A549 (cell line): ENCODE measurements around the gene TAS2R50. TPM values are rescaled to one million over a fixed set of nuclear protein-coding genes. Genes with fewer than 3 reads are reported as not detected.

ENCODE experiments used
- ATAC-seq, 2 experiments: fragments of 200-7000 bp in 1 of 2; fragments of >200 bp in 1 of 2; cut with Nextera tagmentation in 1 of 2; cut with Tn5 transposase in 1 of 2; 3 replicates each; pipeline versions ENCODE4 v1.8.0 to v1.9.1; 2018 to 2020; ENCODE audit warnings: mild to moderate bottlenecking in 1 of 2, moderate library complexity in 1 of 2
- CTCF ChIA-PET: fragments of 300-600 bp; sonication (Branson Sonifier 250); formaldehyde crosslinking; extraction: SDS; loops from one replicate; lab custom pipeline; 2021; ENCODE audit warnings: antibody characterized with exemption, inconsistent platforms; lab: Yijun Ruan, JAX
- POLR2A ChIA-PET: fragments of 350-600 bp; formaldehyde crosslinking; extraction: SDS; loops from one replicate; lab custom pipeline; 2021; ENCODE audit warnings: antibody characterized with exemption, inconsistent platforms; lab: Yijun Ruan, JAX
- DNase-seq, 2 experiments: peaks; one replicate each; pipeline versions ENCODE4 v3.0.0 to v3.0.0-alpha.2; 2011 to 2016; ENCODE audit warnings: low read depth in 1 of 2, low spot score in 1 of 2
- FAIRE-seq: peaks from 2 replicates; lab custom pipeline; 2011; peaks lifted over from hg19 to GRCh38; lab: Jason Lieb, UNC
- H3K27ac ChIP-seq, 2 experiments: fragments of >200 bp; sonication (Bioruptor Twin); formaldehyde crosslinking; 3 replicates each; pipeline ENCODE4 v1.5.1; 2016 to 2017
- H3K4me1 ChIP-seq: fragments of >200 bp; sonication (Bioruptor Twin); formaldehyde crosslinking; 3 replicates; pipeline ENCODE4 v1.6.1; 2016
- H3K4me2 ChIP-seq: fragments of >200 bp; sonication (Bioruptor Twin); formaldehyde crosslinking; 3 replicates; pipeline ENCODE4 v1.6.1; 2016
- H3K4me3 ChIP-seq: fragments of >200 bp; sonication (Bioruptor Twin); formaldehyde crosslinking; 3 replicates; pipeline ENCODE4 v1.5.1; 2016
- H3K9me3 ChIP-seq: fragments of >200 bp; sonication (Bioruptor Twin); formaldehyde crosslinking; 3 replicates; pipeline ENCODE4 v1.6.1; 2016
- BHLHE40 ChIP-seq: IDR thresholded peaks from 2 replicates; pipeline ENCODE4 v1.6.1; 2012; ENCODE audit warnings: low read depth, low read length, inconsistent platforms
- CEBPB ChIP-seq, 2 experiments: fragments of >200 bp in 1 of 2; sonication (Bioruptor Twin) in 1 of 2; formaldehyde crosslinking in 1 of 2; IDR thresholded peaks; 2 replicates each; pipeline ENCODE4 v1.6.1; 2012 to 2016
- CHD4 ChIP-seq: fragments of 200-600 bp; sonication (generic); IDR thresholded peaks from 2 replicates; pipeline ENCODE4 v1.6.1; 2016; ENCODE audit warnings: antibody characterized with exemption, mild to moderate bottlenecking, borderline replicate concordance
- EHF ChIP-seq: fragments of 250-450 bp; sonication (Bioruptor Pico); IDR thresholded peaks from 2 replicates; pipeline ENCODE4 v1.5.0; 2020; ENCODE audit warnings: mild to moderate bottlenecking
- FOSL2 ChIP-seq, 2 experiments: fragments of 450-650 bp in 1 of 2; fragments of >200 bp in 1 of 2; sonication (Bioruptor Twin) in 1 of 2; formaldehyde crosslinking; IDR thresholded peaks; 2 replicates each; pipeline versions ENCODE4 v1.5.0 to v1.6.1; 2016 to 2020; ENCODE audit warnings: mild to moderate bottlenecking in 1 of 2, moderate library complexity in 1 of 2
- GATA3 ChIP-seq: IDR thresholded peaks from 2 replicates; pipeline ENCODE4 v1.6.1; 2012; ENCODE audit warnings: borderline replicate concordance
- HDAC2 ChIP-seq: fragments of 200-600 bp; sonication (generic); IDR thresholded peaks from 2 replicates; pipeline ENCODE4 v1.6.1; 2016
- HES2 ChIP-seq: fragments of >200 bp; sonication (Bioruptor Twin); formaldehyde crosslinking; IDR thresholded peaks from 2 replicates; pipeline ENCODE4 v1.6.1; 2016
- HOXA7 ChIP-seq: fragments of 250-450 bp; sonication (Bioruptor Pico); IDR thresholded peaks from 2 replicates; pipeline ENCODE4 v1.5.0; 2020; ENCODE audit warnings: mild to moderate bottlenecking, moderate library complexity
- MAFK ChIP-seq: fragments of 450-650 bp; IDR thresholded peaks from 2 replicates; pipeline ENCODE4 v1.6.1; 2014; ENCODE audit not compliant: partially characterized antibody
- MYC ChIP-seq: IDR thresholded peaks from 2 replicates; pipeline ENCODE4 v1.6.1; 2012; ENCODE audit warnings: mild to moderate bottlenecking, inconsistent platforms, low read length, improper control_type of control experiment, borderline replicate concordance
- NR3C1 ChIP-seq: fragments of >200 bp; sonication (Bioruptor Twin); formaldehyde crosslinking; IDR thresholded peaks from 3 replicates; pipeline ENCODE4 v1.6.1; 2017
- POLR2A ChIP-seq: IDR thresholded peaks from 2 replicates; pipeline ENCODE4 v1.6.1; 2012; ENCODE audit warnings: mild to moderate bottlenecking, low read length
- POLR2AphosphoS2 ChIP-seq: conservative IDR thresholded peaks from 2 replicates; pipeline ENCODE4 v1.6.1; 2012; ENCODE audit warnings: low read length, improper control_type of control experiment, inconsistent platforms
- RFX5 ChIP-seq: fragments of 450-650 bp; IDR thresholded peaks from 2 replicates; pipeline ENCODE4 v1.7.1; 2014; ENCODE audit warnings: antibody characterized with exemption, mild to moderate bottlenecking, moderate library complexity
- SMC3 ChIP-seq: fragments of >200 bp; sonication (Bioruptor Twin); formaldehyde crosslinking; IDR thresholded peaks from 3 replicates; pipeline ENCODE4 v1.6.1; 2018; ENCODE audit warnings: inconsistent platforms
- SREBF2 ChIP-seq: fragments of 450-650 bp; IDR thresholded peaks from 2 replicates; pipeline ENCODE4 v1.6.1; 2014; ENCODE audit warnings: mild to moderate bottlenecking, moderate library complexity
- TFCP2L1 ChIP-seq: fragments of 250-450 bp; sonication (Bioruptor Pico); IDR thresholded peaks from 2 replicates; pipeline ENCODE4 v1.5.0; 2021; ENCODE audit warnings: mild to moderate bottlenecking
- ZFP36 ChIP-seq: fragments of 450-650 bp; IDR thresholded peaks from 2 replicates; pipeline ENCODE4 v1.6.1; 2014; ENCODE audit warnings: borderline replicate concordance; ENCODE audit not compliant: partially characterized antibody
- ZNF302 ChIP-seq: fragments of 250-450 bp; sonication (Bioruptor Pico); IDR thresholded peaks from 2 replicates; pipeline ENCODE4 v1.9.0; 2021; ENCODE audit warnings: inconsistent platforms, mild to moderate bottlenecking, moderate library complexity
- ZSCAN20 ChIP-seq: fragments of 250-450 bp; sonication (Bioruptor Pico); IDR thresholded peaks from 2 replicates; pipeline ENCODE4 v1.8.0; 2022; ENCODE audit warnings: mild to moderate bottlenecking, moderate library complexity
- WGBS: methylation state at CpG from one replicate; pipeline ENCODE4 v1.1.6; 2017; ENCODE audit errors: missing lambda C conversion rate; 5-methylcytosine and 5-hydroxymethylcytosine counted together
- polyA plus RNA-seq, 4 experiments: library from polyadenylated mRNA; depleted of rRNA in 3 of 4; stranded (reverse); fragments of >200 nt; fragmentation: RNase III in 1 of 4; extraction: RNeasy Plus Mini Kit Qiagen cat#74134 plus additional on column Dnase treatment in 1 of 4; gene quantifications; 2 replicates in 3 of 4; 3 replicates in 1 of 4; pipeline ENCODE4 v1.2.3, GENCODE V29; 2011 to 2017

TAS2R50 gene
- polyA plus RNA-seq, 2 of the 4 experiments (the other 2 are of a cell fraction), result 0.27 TPM; not detected in 1

GRCh38 chr12:10941369-10941768 is 45.3 kb downstream of the TAS2R50 start:
- Histone ChIP-seq H3K4me3 (no peak overlapping the region), H3K9me3 (peaks cover 5% of the 10 kb centered on the region), H3K4me2 (no peak overlapping the region), H3K27ac (peak overlapping the region in 1 of 2 experiments; percentile 79; a peak in 1 of 6 replicates), H3K4me1 (peaks cover 20% of the 10 kb centered on the region)
- ATAC-seq (no peak), FAIRE-seq (no peak), DNase-seq (no peak)
- TF ChIP-seq POLR2A (no peak), SMC3 (no peak), MYC (no peak), ZNF302 (CRISPR knock-in tag) (no peak), CHD4 (no peak), CEBPB (IDR thresholded peaks at IDR 0.05) (no peak), SREBF2 (no peak)
- POLR2A ChIA-PET, result no interaction called here
- CTCF ChIA-PET, result no interaction called here

- FAIRE-seq, result no peak
- ChIA-PET CTCF (no interaction called here), POLR2A (no interaction called here)
- Histone ChIP-seq H3K9me3 (0 out of 3 replicates have a peak, but pooled peaks cover 4% of the 10 kb centered on the region), H3K27ac (no peak overlapping the region), H3K4me2 (no peak overlapping the region), H3K4me3 (no peak overlapping the region), H3K4me1 (peaks cover 20% of the 10 kb centered on the region)
- ATAC-seq, result peak; percentile 82 to 90
- 78% methylated on average over 2 of the region's 2 CpGs for WGBS
- DNase-seq, result peak; percentile 4 to 65
- TF ChIP-seq FOSL2 (IDR thresholded peaks at IDR 0.05), result no peak
- peak; percentile 47; the same call in 1 of the 2 replicates for TF ChIP-seq FOSL2 (CRISPR knock-in tag; IDR thresholded peaks at IDR 0.05)
- no peak for TF ChIP-seq HES2
- peak; percentile 9 to 52; a peak in 2 of 4 replicates for TF ChIP-seq CEBPB (IDR thresholded peaks at IDR 0.05)
- TF ChIP-seq MAFK, result peak; percentile 43
Observed at GRCh38 chr12:10940389-10940788, 46.3 kb downstream of the TAS2R50 start.

GRCh38 chr12:10939163-10939562 is 47.5 kb downstream of the TAS2R50 start, which contains the start of gene TAS2R14:
TAS2R14 (minus strand) TSS chr12:10939263; CDS start chr12:10939207, 56 bp downstream.
- no peak within 1 kb of the TSS for H3K27ac ChIP-seq
- H3K4me3 ChIP-seq, result no peak within 1 kb of the TSS
- DNase-seq (no peak), ATAC-seq (no peak), FAIRE-seq (no peak)
- POLR2A ChIA-PET, result no interaction called here
- WGBS, result 95% methylated on average over 1 of the region's 1 CpG
- CTCF ChIA-PET, result no interaction called here
- TF ChIP-seq GATA3 (no peak), SMC3 (no peak), MAFK (no peak), POLR2AphosphoS2 (no peak), NR3C1 (no peak), EHF (no peak), FOSL2 (IDR thresholded peaks at IDR 0.05) (no peak), FOSL2 (CRISPR knock-in tag; IDR thresholded peaks at IDR 0.05) (no peak), ZSCAN20 (CRISPR knock-in tag) (no peak), POLR2A (no peak), TFCP2L1 (CRISPR knock-in tag) (no peak), ZFP36 (no peak), HDAC2 (no peak)
- H3K4me1 ChIP-seq, result peaks cover 20% of the 10 kb centered on the region
- no peak within 1 kb of the TSS for H3K4me2 ChIP-seq
- H3K9me3 ChIP-seq, result 0 out of 3 replicates have a peak, but pooled peaks cover 4% of the 10 kb centered on the region

- Histone ChIP-seq H3K27ac (no peak overlapping the region), H3K4me3 (no peak overlapping the region), H3K9me3 (no peaks in the 10 kb centered on the region), H3K4me1 (peaks cover 6% of the 10 kb centered on the region; the same call in 1 of the 3 replicates), H3K4me2 (no peak overlapping the region)
- no peak for TF ChIP-seq FOSL2 (IDR thresholded peaks at IDR 0.05)
- no peak for TF ChIP-seq FOSL2 (CRISPR knock-in tag; IDR thresholded peaks at IDR 0.05)
- TF ChIP-seq TFCP2L1 (CRISPR knock-in tag), result no peak
- no peak for TF ChIP-seq BHLHE40
- TF ChIP-seq CEBPB (IDR thresholded peaks at IDR 0.05), result no peak
- TF ChIP-seq POLR2A, result no peak
- TF ChIP-seq HES2, result no peak
- no peak for TF ChIP-seq RFX5
- TF ChIP-seq HOXA7 (CRISPR knock-in tag), result no peak
- TF ChIP-seq MYC, result no peak
- WGBS, result 90% methylated on average over 1 of the region's 1 CpG
- CTCF ChIA-PET, result interaction anchor here (1.2 kb wide), 1 partner anchor 51 kb away, joined by 3 read pairs; no protein-coding TSS in a partner anchor
- DNase-seq, result no peak
- no peak for FAIRE-seq
- no peak for ATAC-seq
- POLR2A ChIA-PET, result no interaction called here
Observed at GRCh38 chr12:10936506-10936905, 50.2 kb downstream of the TAS2R50 start.

Other genes starting within 250 kb of the TAS2R50 start
- gene TAS2R7, start 184.3 kb downstream of the TAS2R50 start, polyA plus RNA-seq (2011; rRNA removed), result not detected in 2 replicates
- not detected in 3 replicates for gene TAS2R7, start 184.3 kb downstream of the TAS2R50 start, polyA plus RNA-seq (2017; fragmentation: RNase III; extraction: RNeasy Plus Mini Kit Qiagen cat#74134 plus additional on column Dnase treatment)
- not detected in 2 replicates for gene TAS2R8, start 179.6 kb downstream of the TAS2R50 start, polyA plus RNA-seq (2011; rRNA removed)
- gene TAS2R8, start 179.6 kb downstream of the TAS2R50 start, polyA plus RNA-seq (2017; fragmentation: RNase III; extraction: RNeasy Plus Mini Kit Qiagen cat#74134 plus additional on column Dnase treatment), result not detected in 3 replicates
- gene TAS2R9, start 176.7 kb downstream of the TAS2R50 start, polyA plus RNA-seq (2011; rRNA removed), result not detected in 2 replicates
- gene TAS2R9, start 176.7 kb downstream of the TAS2R50 start, polyA plus RNA-seq (2017; fragmentation: RNase III; extraction: RNeasy Plus Mini Kit Qiagen cat#74134 plus additional on column Dnase treatment), result not detected in 3 replicates
- gene TAS2R10, start 160.6 kb downstream of the TAS2R50 start, polyA plus RNA-seq (2011; rRNA removed), result 0.67 and 0.71 TPM in 2 replicates
- gene TAS2R10, start 160.6 kb downstream of the TAS2R50 start, polyA plus RNA-seq (2017; fragmentation: RNase III; extraction: RNeasy Plus Mini Kit Qiagen cat#74134 plus additional on column Dnase treatment), result 0.09 to 0.14 TPM in 2 of 3 replicates, not detected in the other
- 5.7 and 6.4 TPM in 2 replicates for gene PRR4, start 137.4 kb downstream of the TAS2R50 start, polyA plus RNA-seq (2011; rRNA removed)
- 1.6 to 2.5 TPM (median 2.2 TPM) in 3 replicates for gene PRR4, start 137.4 kb downstream of the TAS2R50 start, polyA plus RNA-seq (2017; fragmentation: RNase III; extraction: RNeasy Plus Mini Kit Qiagen cat#74134 plus additional on column Dnase treatment)
- gene PRH1, start 102.7 kb downstream of the TAS2R50 start, polyA plus RNA-seq (2011; rRNA removed), result 3.4 and 4.3 TPM in 2 replicates
- gene PRH1, start 102.7 kb downstream of the TAS2R50 start, polyA plus RNA-seq (2017; fragmentation: RNase III; extraction: RNeasy Plus Mini Kit Qiagen cat#74134 plus additional on column Dnase treatment), result 6.7 to 7.8 TPM (median 7.8 TPM) in 3 replicates
- gene TAS2R13, start 77.3 kb downstream of the TAS2R50 start, polyA plus RNA-seq (2011; rRNA removed), result 0.19 and 0.28 TPM in 2 replicates
- gene TAS2R13, start 77.3 kb downstream of the TAS2R50 start, polyA plus RNA-seq (2017; fragmentation: RNase III; extraction: RNeasy Plus Mini Kit Qiagen cat#74134 plus additional on column Dnase treatment), result not detected in 3 replicates
- 0.25 and 0.39 TPM in 2 replicates for gene PRH2, start 57.7 kb downstream of the TAS2R50 start, polyA plus RNA-seq (2011; rRNA removed)
- gene PRH2, start 57.7 kb downstream of the TAS2R50 start, polyA plus RNA-seq (2017; fragmentation: RNase III; extraction: RNeasy Plus Mini Kit Qiagen cat#74134 plus additional on column Dnase treatment), result 0.19 TPM in 1 of 3 replicates, not detected in the others
- gene TAS2R14, start 47.6 kb downstream of the TAS2R50 start, polyA plus RNA-seq (2011; rRNA removed), result 3.1 and 4.1 TPM in 2 replicates
- gene TAS2R14, start 47.6 kb downstream of the TAS2R50 start, polyA plus RNA-seq (2017; fragmentation: RNase III; extraction: RNeasy Plus Mini Kit Qiagen cat#74134 plus additional on column Dnase treatment), result 0.70 to 0.94 TPM (median 0.80 TPM) in 3 replicates
- gene TAS2R20, start 11.4 kb upstream of the TAS2R50 start, polyA plus RNA-seq (2011; rRNA removed), result 0.89 and 1.4 TPM in 2 replicates
- gene TAS2R20, start 11.4 kb upstream of the TAS2R50 start, polyA plus RNA-seq (2017; fragmentation: RNase III; extraction: RNeasy Plus Mini Kit Qiagen cat#74134 plus additional on column Dnase treatment), result 0.15 to 0.21 TPM (median 0.15 TPM) in 3 replicates
- 0.90 and 1.1 TPM in 2 replicates for gene TAS2R19, start 35.7 kb upstream of the TAS2R50 start, polyA plus RNA-seq (2011; rRNA removed)
- gene TAS2R19, start 35.7 kb upstream of the TAS2R50 start, polyA plus RNA-seq (2017; fragmentation: RNase III; extraction: RNeasy Plus Mini Kit Qiagen cat#74134 plus additional on column Dnase treatment), result 0.09 to 0.19 TPM (median 0.13 TPM) in 3 replicates
- 0.73 and 1.1 TPM in 2 replicates for gene TAS2R31, start 44.5 kb upstream of the TAS2R50 start, polyA plus RNA-seq (2011; rRNA removed)
- 0.17 to 0.30 TPM (median 0.28 TPM) in 3 replicates for gene TAS2R31, start 44.5 kb upstream of the TAS2R50 start, polyA plus RNA-seq (2017; fragmentation: RNase III; extraction: RNeasy Plus Mini Kit Qiagen cat#74134 plus additional on column Dnase treatment)
- 0.32 and 0.48 TPM in 2 replicates for gene TAS2R46, start 75.4 kb upstream of the TAS2R50 start, polyA plus RNA-seq (2011; rRNA removed)
- 0.10 to 0.11 TPM in 2 of 3 replicates, not detected in the other for gene TAS2R46, start 75.4 kb upstream of the TAS2R50 start, polyA plus RNA-seq (2017; fragmentation: RNase III; extraction: RNeasy Plus Mini Kit Qiagen cat#74134 plus additional on column Dnase treatment)
- not detected in 2 replicates for gene TAS2R43, start 105.4 kb upstream of the TAS2R50 start, polyA plus RNA-seq (2011; rRNA removed)
- not detected in 3 replicates for gene TAS2R43, start 105.4 kb upstream of the TAS2R50 start, polyA plus RNA-seq (2017; fragmentation: RNase III; extraction: RNeasy Plus Mini Kit Qiagen cat#74134 plus additional on column Dnase treatment)
- 0.26 and 0.69 TPM in 2 replicates for gene TAS2R30, start 147.7 kb upstream of the TAS2R50 start, polyA plus RNA-seq (2011; rRNA removed)
- 0.11 TPM in 1 of 3 replicates, not detected in the others for gene TAS2R30, start 147.7 kb upstream of the TAS2R50 start, polyA plus RNA-seq (2017; fragmentation: RNase III; extraction: RNeasy Plus Mini Kit Qiagen cat#74134 plus additional on column Dnase treatment)
- 4.6 and 6.2 TPM in 2 replicates for gene SMIM10L1, start 184.3 kb upstream of the TAS2R50 start, polyA plus RNA-seq (2011; rRNA removed)
- gene SMIM10L1, start 184.3 kb upstream of the TAS2R50 start, polyA plus RNA-seq (2017; fragmentation: RNase III; extraction: RNeasy Plus Mini Kit Qiagen cat#74134 plus additional on column Dnase treatment), result 8.3 to 8.4 TPM (median 8.3 TPM) in 3 replicates
- not detected in 2 replicates for gene TAS2R42, start 200.0 kb upstream of the TAS2R50 start, polyA plus RNA-seq (2011; rRNA removed)
- gene TAS2R42, start 200.0 kb upstream of the TAS2R50 start, polyA plus RNA-seq (2017; fragmentation: RNase III; extraction: RNeasy Plus Mini Kit Qiagen cat#74134 plus additional on column Dnase treatment), result not detected in 3 replicates